Dedifferentiated amniotic fluid mesenchymal stem cell (primary cell): Measurements from ENCODE around the gene ASXL3.

Experiments
- DNase-seq: peaks from one replicate; pipeline ENCODE4 v3.0.0-alpha.2; 2016; ENCODE audit errors: extremely low spot score

Gene ASXL3

GRCh38 chr18:33660696-33661310, 82.8 kb downstream of the ASXL3 start:
- DNase-seq, result no peak

- no peak for DNase-seq
Observed at GRCh38 chr18:33664241-33664874, 86.3 kb downstream of the ASXL3 start.

DNA sequence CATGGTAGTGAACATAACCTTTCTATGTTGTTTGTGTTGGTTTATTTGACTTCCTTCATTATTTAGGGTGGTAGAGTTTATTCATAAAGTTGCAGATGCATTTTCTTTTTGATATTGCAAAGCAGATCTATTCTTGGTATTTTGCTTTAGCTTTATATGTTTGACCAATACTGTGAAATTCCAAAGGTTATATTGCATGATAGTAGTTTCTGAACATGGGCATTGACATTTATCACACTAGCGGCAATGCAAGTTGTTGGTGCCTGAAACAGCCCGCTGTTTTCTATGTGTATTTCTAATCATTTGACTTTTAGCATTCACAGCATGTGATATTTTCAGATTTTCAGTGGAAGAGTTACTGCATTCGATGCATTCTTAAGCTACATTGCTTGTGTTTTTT, 87.2 kb downstream of the ASXL3 start:
- no peak for DNase-seq

DNA sequence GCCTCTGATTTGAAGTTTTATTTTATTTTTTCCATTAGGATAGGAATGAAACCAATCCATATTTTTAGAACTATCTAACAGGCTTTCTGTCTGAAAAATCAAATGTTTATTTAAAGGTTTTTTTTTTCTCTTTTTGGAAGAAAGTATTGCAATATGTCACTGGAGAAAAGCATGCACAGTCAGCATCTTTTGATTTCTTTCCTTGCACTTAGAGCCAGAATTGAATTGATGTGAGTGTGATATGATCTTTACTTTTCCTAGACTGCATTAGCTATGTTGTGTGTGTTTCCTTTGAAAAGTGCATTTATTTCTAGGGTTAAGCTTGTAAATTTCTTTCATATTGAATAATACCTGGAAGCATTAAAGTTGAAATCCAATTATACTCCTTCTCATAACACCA, 87.6 kb downstream of the ASXL3 start:
- no peak for DNase-seq

DNA sequence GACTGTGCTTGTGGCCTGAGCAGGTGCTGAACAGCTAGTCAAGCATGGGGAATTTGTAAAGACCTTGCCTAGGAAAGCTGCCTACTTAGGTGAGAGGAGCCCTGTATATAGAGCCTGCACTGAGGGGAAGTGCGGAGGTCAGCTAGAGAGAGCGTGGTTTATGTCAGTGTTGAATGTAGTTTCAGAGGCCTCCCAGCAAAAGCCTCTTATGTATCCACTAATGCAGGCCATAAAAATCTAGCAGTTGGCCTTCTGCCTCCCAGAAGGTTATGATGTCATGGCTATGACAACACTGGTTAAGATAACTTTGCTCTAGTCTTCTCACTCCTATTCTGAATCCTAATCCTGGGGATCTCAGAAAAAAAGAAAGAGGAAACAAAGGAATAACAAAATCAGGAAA, 88.9 kb downstream of the ASXL3 start:
- no peak for DNase-seq

DNA sequence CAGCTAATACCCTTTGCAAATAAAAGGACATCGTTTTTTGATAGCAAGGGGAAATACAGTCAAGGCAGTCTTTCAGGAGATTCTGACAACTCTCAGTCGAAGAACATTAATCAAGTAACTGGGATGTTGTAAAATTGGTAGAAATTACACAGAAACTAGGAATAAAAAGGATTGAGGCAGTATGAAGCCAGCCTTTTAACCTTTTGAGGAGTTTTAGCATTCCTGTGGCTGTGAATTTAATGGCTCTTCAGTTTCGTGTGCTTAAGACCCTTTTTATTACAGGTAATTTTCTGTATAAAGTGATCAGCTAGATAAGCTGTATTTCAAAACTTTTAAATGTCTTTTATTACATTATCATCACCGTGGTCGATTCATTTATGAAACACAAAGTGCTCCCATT, 91.6 kb downstream of the ASXL3 start:
- DNase-seq, result no peak

GRCh38 chr18:33670029-33670428, 92.0 kb downstream of the ASXL3 start:
- DNase-seq, result no peak

DNA sequence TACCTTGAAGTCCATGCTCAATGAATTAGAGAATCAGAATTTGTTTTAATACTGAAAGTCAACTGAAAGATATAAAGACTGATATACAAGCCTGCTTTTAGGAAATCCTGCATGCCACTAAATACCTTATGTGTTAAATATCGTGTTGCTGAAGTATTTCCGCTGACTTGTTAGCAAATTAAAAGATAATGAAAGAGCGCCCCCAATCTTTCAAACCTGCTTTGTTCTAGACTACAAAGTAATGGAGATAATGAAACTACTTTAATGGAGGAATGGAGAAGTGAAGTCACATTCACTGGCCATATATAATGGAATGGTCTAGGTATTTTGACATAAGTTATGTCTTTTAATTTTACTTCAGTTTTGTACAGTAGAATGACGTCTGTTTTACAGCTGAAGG, 95.7 kb downstream of the ASXL3 start:
- DNase-seq, result no peak

DNA sequence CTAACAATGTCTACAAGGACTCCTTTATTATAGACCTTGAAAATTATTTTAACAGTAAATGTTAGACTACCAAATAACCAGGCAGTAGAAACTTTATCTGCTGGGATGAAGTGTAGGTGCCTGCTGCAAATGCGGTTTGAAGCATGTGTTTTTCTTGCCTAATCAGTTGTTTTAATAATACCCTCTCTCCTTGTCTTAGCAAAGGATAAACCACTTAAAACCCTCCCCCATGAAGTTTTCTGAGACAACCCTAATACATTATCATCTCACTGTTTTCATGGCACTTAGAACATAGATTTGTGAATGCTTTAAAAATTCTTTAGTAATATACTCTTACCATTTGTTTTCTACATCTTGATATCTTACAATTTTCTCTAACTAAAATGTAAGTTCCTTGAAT, 98.6 kb downstream of the ASXL3 start:
- no peak for DNase-seq

- DNase-seq, result no peak
Observed at GRCh38 chr18:33677891-33678290, 99.9 kb downstream of the ASXL3 start.

DNA sequence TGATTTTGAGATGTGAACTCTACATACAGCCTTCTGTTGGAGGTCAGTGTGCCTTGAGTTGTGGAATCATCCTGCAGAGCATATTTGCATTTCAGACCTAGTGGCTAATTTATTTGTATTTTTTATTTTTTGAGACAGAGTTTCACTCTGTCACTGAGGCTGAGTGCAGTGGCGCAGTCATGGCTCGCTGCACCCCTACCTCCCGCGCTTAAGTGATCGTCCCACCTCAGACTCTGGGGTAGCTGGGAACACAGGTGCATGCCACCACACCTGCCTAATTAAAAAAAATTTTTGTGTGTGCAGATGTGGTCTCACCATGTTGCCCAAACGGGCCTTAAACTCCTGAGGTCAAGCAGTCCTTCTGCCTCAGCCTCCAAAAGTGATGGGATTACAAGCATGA, 104.4 kb downstream of the ASXL3 start:
- no peak for DNase-seq

GRCh38 chr18:33694593-33694992, 116.6 kb downstream of the ASXL3 start:
- DNase-seq, result no peak

GRCh38 chr18:33696332-33697162, 118.5 kb downstream of the ASXL3 start:
- no peak for DNase-seq

DNA sequence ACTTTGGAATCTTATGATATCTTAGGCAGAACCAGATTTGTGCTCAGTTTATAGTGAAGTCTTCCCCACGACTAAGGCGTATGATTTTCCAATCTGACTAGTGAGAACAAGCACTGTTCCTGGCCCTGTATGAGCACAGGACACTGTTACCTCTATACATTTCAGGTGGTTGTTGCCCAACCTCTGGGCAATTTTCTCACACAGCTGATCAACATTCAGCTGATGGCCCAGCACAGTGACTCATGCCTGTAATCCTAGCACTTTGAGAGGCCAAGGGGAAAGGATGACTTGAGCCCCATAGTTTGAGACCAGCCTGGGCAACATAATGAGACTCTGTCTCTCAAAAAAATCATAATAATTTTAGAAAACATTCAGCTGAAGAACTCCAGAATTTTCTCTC, 119.5 kb downstream of the ASXL3 start:
- no peak for DNase-seq

GRCh38 chr18:33699372-33699771, 121.4 kb downstream of the ASXL3 start:
- DNase-seq, result no peak

DNA sequence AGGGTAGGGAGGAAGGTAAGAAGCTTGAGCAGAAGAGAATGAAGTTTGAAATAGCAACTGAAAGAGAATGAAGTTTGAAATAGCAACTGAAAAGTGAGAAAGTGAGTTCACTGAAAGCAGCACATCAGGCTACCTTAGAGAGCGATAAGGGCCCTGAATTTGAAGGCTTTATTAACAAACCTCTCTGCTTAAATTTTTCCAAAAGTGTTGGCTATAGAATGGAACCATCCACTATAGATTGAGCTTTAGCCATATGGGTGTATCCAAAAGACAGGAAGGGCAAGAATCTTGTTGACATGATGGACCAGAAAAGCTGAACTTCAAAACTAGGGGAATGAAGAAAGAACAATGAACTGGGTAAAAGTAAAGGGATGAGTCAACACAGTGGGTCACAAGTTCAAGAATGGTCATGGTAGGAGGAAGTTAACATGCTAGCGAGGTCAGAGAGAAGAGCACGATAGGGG, 122.5 kb downstream of the ASXL3 start:
- DNase-seq, result no peak

DNA sequence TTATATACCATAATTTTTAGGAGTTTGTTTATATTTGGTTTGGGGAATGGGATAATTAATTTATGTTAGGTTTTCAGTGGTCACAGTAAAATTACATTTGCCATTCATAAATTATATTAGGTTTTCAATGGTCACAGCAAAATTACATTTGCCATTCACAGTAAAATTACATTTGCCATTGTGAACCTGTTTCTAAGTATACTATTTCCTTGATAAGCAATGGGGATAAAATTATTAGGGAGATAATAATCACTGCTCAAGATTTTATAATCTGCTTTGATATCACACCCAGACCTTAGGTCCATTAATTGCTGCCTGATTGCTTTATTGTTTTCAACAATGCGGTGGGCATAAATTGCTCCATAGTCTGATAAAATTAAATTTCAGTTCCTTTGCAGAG, 124.6 kb downstream of the ASXL3 start:
- no peak for DNase-seq

- no peak for DNase-seq
Observed at GRCh38 chr18:33706391-33706790, 128.4 kb downstream of the ASXL3 start.

DNA sequence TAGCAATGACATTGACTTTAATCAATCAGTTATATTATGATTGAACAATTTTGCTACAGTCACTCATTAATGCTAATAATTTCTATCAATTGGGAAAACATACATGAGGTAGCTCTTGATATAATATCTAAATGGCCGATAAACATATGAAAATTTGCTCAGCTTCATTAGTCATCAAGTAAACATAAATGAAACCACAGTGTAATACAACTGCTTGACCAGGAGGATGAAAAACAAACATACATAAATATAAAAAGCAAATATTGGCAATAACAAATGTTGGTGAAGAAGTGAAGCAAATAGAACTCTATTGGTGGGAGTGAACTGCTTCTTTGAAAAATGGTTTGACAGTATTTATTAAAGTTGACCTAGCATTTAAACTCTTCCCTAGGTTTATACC, 130.9 kb downstream of the ASXL3 start:
- DNase-seq, result no peak

GRCh38 chr18:33710269-33710668, 132.2 kb downstream of the ASXL3 start:
- DNase-seq, result no peak

DNA sequence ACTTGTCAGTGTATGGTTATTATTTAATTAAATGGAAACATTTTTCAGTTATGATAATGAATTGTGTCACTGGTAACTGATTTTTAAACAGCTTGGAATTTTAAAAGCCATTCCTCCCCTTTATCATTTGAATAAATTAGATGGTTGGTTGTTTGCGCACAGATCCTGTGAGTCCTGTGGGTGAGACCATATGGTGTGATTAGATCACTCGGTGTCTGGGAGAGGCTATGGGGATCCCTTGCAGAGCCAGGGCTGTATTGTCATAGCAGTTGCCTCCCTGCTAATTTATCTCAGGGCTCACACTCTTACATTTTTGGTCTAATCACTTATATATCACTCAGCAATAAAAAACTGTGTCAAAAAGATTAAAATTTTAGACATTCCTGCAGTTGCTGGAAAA, 133.5 kb downstream of the ASXL3 start:
- DNase-seq, result no peak

DNA sequence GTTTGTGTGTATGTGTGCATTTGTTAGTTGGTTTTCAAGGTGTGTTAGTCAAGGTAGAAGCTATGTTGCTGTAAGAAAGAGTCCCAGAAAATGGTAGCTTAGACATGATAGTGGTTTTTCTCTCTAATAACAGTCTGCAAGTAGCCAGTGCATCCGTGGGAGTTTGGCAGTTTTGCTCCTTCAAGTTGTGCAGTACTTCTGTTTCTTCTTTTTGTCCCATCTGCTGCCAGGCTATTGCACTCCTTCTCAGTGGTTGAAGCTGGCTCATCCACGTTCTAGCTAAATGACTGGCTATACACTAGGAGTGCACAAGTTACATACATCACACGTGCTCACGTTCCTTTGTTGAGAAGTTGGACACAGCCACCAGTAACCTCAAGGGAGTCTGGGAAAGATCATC, 134.7 kb downstream of the ASXL3 start:
- DNase-seq, result no peak

DNA sequence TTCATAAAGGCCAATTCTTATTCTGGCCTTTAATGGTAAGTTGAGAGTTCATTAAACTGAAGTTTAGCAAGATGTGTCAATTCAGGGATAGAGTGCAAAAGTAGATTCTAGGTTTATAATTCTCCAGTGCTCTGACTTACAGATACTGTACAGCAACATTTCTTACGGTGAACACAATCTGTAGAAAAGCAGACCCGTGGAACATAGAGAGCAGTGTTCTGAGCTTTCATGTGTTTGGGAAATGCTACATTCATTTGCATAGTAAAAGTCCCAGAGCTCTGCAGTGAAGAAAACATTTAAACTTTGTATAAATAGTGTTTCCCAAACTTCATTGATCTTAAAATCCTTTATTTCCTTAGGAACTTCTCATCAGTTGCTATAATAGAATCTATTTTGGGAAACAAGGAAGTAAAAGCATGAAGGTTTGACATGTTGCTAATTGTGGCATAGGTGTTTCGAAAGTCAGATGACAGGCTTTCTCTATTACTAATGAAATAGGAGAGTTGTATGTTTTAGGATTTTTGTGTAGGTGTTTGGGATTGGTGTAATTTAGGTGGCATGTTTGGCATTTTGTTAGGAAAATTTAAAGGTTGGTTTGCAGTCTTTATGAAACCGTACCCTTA, 138.2 kb downstream of the ASXL3 start:
- no peak for DNase-seq
